ENCODE data around the gene FMO5. TPM values are rescaled to one million over a fixed set of nuclear protein-coding genes. Genes with fewer than 3 reads are reported as not detected.

Gene FMO5
- total and polyA plus RNA-seq, 8 donors, result 9.1 to 29.0 (median 12.3) TPM

GRCh38 chr1:147216124-147216523 is 9.0 kb downstream of the FMO5 start:
- intact Hi-C loops (cut with DNase I), result no loop called here
- H3K27me3 ChIP-seq, result no peaks in the 10 kb centered on the region
- TF ChIP-seq CTCF (IDR thresholded peaks at IDR 0.05), result no peak

GRCh38 chr1:147215540-147215916 is 9.6 kb downstream of the FMO5 start:
- TF ChIP-seq CTCF (IDR thresholded peaks at IDR 0.05), result no peak
- Histone ChIP-seq H3K4me1 (peaks cover 0 to 9% of the 10 kb centered on the region in 2 donors), H3K9me3 (no peaks in the 10 kb centered on the region), H3K4me3 (no peak overlapping the region), H3K27ac (no peak overlapping the region), H3K36me3 (peaks cover 0 to 9% of the 10 kb centered on the region in 2 donors), H3K27me3 (no peaks in the 10 kb centered on the region)
- no peak for DNase-seq
- intact Hi-C loops (cut with DNase I), result no loop called here
- ATAC-seq, result no peak

More at GRCh38 chr1:147216124-147216523, 9.0 kb downstream of the FMO5 start:
- Histone ChIP-seq H3K27ac (no peak overlapping the region), H3K4me3 (no peak overlapping the region), H3K9me3 (no peaks in the 10 kb centered on the region), H3K4me1 (peaks cover 0 to 9% of the 10 kb centered on the region in 2 donors), H3K36me3 (peaks cover 0 to 9% of the 10 kb centered on the region in 2 donors)
- ATAC-seq (no peak), DNase-seq (no peak)

- Histone ChIP-seq H3K27ac (no peak overlapping the region), H3K4me1 (peaks cover 0 to 9% of the 10 kb centered on the region in 2 donors), H3K9me3 (no peaks in the 10 kb centered on the region), H3K27me3 (no peaks in the 10 kb centered on the region), H3K36me3 (peaks cover 0 to 9% of the 10 kb centered on the region in 2 donors), H3K4me3 (no peak overlapping the region)
- ATAC-seq, result no peak
- no peak for TF ChIP-seq CTCF (IDR thresholded peaks at IDR 0.05)
- no peak for DNase-seq
- intact Hi-C loops (cut with DNase I), result no loop called here
Measured at GRCh38 chr1:147214842-147215539, 10.1 kb downstream of the FMO5 start.

GRCh38 chr1:147214325-147214724 is 10.8 kb downstream of the FMO5 start:
- Histone ChIP-seq H3K4me1 (peaks cover 0 to 9% of the 10 kb centered on the region in 2 donors), H3K36me3 (peaks cover 0 to 9% of the 10 kb centered on the region in 2 donors), H3K27ac (no peak overlapping the region), H3K4me3 (no peak overlapping the region), H3K27me3 (no peaks in the 10 kb centered on the region), H3K9me3 (no peaks in the 10 kb centered on the region)
- intact Hi-C loops (cut with DNase I), result no loop called here
- ATAC-seq (no peak), DNase-seq (no peak)
- no peak for TF ChIP-seq CTCF (IDR thresholded peaks at IDR 0.05)

GRCh38 chr1:147213271-147213670 is 11.9 kb downstream of the FMO5 start:
- H3K9me3 ChIP-seq, result no peaks in the 10 kb centered on the region
- no peak for ATAC-seq
- no peak for DNase-seq
- H3K4me3 ChIP-seq, result no peak overlapping the region
- no peak overlapping the region for H3K27ac ChIP-seq
- H3K36me3 ChIP-seq, result peaks cover 0 to 16% of the 10 kb centered on the region in 2 donors
- H3K27me3 ChIP-seq, result no peaks in the 10 kb centered on the region
- intact Hi-C loops (cut with DNase I), result no loop called here
- TF ChIP-seq CTCF (IDR thresholded peaks at IDR 0.05), result no peak
- no peaks in the 10 kb centered on the region for H3K4me1 ChIP-seq

Measured in left lung (tissue), 10 donors.